HG02884 (cell line): ENCODE data around the gene GPR15.
A peak's percentile ranks its signal among the peaks of the same experiment; 100 is the strongest.

Source experiments
- ATAC-seq: cut with Tn5 transposase; IDR thresholded peaks from one replicate; pipeline ENCODE4 v1.9.1; 2021; ENCODE audit warnings: mild to moderate bottlenecking, moderate library complexity; ENCODE audit not compliant: unreplicated experiment

The GPR15 gene

DNA sequence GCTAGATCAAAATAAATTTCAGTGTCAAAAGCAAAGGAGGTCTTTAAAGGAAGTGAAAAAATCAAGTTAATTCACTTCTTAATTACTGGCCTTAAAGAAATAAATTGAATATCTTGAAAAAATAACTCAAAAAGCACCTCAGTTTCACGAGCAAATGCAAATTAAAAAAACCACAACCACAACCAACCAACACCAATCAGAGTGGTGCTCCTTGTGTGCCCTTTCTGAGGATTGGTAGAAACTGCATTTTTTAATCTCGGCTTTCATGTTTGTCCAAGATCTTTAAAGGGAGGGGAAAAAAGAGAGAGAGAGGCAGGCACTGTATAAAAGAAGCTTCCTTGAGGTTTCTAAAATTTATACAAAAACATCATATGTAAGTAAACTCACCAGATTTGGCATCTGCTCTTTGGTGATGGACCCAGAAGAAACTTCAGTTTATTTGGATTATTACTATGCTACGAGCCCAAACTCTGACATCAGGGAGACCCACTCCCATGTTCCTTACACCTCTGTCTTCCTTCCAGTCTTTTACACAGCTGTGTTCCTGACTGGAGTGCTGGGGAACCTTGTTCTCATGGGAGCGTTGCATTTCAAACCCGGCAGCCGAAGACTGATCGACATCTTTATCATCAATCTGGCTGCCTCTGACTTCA, at the start of gene GPR15:
GPR15 (plus strand) TSS at position 357 of the 653 bp plus-strand sequence; CDS start at position 413, 56 bp downstream.
- no peak for ATAC-seq

DNA sequence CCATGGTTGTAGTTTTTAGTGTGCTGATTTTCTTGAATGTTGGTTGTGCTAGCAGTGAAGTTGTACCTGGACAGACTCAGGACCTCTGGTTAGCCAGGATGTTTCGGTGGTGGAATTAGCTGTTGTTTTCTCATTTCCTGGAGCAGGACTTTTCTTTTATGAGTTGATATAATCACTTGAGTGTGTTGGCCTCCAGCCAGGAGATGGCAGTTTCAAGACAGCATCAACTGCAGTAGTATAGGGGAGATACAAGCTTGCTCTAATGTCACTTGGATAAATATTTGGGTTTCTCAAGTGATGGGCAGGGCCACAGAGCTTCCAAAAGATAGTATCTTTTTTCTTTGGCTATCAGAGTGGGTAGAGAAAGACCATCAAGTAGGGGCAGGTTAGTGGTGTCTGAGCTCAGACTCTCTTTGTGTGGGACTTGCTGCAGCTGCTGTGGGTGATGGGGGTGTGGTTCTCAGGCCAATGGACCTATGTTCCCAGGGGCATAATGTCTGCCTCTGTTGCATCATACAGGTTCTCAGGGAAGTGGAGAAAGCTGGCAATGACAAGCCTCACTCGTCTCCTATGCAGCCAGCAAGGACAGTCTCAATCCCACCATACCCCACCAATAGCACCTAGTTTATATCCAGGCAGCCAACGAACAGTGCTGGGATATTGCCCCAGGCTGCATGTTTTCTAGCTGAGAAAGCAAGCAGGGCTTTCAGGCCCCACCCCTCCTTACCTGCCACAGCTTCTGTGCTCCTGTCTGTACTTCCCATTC, 48.9 kb upstream of the GPR15 start:
- ATAC-seq = no peak

DNA sequence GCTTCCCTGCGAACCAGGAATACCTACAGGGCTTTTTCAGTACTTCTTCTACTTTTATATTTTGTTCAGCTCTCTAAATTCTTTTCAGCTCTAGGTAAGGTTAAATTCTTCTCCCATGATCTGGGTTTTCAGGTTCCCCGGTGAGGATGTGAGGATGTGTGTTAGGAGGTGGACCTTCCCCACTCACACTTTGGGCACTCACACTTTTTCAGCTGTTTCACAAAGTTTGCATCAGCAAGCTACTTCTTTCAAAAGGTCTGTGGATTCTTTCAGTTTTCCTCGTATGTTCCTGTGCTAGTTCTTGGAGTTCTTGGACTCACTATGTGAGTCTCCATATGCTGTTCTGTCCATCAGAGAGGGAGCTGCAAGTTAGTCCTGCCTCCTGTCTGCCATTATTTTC, 48.2 kb upstream of the GPR15 start:
- ATAC-seq = no peak

GRCh38 chr3:98497381-98497780, 34.4 kb upstream of the GPR15 start, which contains the start of gene OR5K2:
Gene OR5K2 (plus strand): TSS chr3:98497681. CDS start chr3:98497681, 0 bp downstream.
- no peak for ATAC-seq

DNA sequence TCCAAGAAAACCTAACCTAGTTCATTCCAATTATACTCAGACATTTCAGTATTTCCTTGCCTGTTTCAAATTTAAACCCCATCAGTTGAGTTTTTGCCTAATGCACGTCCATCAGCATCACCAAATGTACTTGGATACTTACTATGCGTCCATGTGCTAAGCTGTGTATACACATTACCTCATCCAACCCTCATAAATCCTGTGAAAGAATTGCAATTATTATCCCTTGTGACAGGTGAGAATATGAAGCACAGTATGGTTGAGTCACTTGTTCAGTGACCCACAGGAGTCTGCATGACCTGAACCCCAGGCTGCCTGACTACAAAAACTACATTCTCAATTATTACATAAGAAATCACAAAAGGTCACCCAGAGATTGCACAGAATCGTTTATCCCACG, 31.8 kb upstream of the GPR15 start:
- ATAC-seq = no peak

DNA sequence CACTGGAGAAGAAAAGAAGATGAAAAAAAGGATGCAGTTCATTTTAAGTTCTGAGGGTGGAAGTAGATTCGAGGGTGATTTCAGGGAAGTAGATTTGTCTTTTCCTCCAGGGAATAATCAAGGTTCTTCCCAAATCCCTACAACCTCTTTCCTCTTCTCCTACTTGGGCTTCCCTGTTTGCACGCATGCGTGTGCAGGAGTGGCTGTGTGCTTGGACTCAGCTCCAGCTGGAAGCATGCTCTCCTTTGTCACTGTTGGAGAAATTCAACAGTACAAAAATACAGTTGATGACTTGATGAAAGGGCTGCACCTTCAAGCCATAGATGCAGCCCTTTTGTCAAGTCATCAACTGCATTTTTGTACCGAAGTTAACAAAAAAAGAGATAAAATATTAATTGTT, 30.5 kb upstream of the GPR15 start:
- no peak for ATAC-seq

DNA sequence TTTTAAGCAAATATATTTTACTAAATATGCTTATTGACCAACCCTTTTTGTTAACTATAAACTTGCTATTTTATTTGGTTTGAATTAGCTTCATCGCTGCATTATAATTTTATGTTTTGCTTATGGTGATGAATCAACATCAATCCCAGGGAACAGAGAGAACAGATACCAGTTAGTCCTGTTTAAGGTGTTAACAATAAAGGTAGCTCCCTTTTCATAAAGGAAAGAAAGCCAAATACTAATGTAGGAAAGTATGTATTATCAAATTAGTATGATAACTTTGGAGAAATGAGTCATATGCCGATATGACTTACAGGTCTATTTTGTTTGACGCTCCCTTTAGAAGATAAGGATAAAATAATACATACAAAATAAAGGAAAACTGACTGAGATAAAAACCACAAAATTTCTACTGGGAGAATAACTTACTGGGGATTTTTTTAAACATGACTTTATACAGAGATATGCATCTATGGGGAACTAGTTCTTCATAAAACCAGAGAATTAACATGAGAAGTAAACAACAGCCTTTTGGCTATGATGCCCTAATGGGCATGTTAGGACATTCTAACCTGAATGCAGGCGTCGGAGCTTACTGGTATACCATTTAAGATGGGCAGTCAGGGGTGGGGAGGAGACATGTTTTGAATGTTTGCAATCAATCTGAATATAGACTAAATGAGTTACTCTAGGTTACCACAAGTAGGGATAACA, 29.8 kb upstream of the GPR15 start:
- no peak for ATAC-seq

- no peak for ATAC-seq
Observed at GRCh38 chr3:98504539-98504938, 27.2 kb upstream of the GPR15 start.

DNA sequence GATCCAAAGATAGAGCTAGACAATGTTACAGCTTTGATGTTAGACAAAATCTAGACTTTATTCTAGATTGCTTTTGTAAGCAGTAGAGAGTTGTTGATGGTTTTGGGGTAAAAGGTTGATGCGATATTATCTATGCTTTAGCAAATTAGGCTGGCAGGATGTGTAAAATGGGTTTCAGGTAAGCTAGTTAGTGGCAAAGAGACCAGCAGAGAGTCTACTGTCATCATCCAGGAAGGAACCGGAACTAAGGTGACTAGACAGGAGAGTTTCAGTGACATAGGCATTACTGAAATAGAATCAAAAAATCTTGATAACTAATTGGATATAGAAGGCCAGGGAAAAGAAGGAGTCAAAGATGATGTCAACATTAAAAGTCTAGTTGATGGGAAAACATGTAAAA, 23.2 kb upstream of the GPR15 start:
- no peak for ATAC-seq

DNA sequence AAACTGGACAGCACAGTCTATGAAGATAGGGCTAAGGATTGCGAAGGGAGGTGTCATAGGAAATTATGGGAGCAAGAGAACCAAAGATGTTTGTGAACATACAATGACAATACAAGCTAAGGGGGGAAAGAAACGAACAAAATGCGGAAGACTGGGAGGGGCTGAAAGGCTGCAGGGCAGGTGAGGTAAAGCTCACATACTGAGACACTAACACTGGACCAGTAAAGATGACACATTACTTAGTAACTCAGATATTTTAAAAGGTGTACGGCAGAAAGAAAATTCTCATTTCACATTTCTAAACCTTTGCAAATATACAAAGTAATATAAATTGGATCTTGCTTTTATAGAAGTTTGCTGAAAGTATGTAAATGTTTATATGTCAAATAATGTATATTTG, 19.2 kb upstream of the GPR15 start:
- no peak for ATAC-seq

GRCh38 chr3:98513091-98513511, 18.7 kb upstream of the GPR15 start:
- no peak for ATAC-seq

DNA sequence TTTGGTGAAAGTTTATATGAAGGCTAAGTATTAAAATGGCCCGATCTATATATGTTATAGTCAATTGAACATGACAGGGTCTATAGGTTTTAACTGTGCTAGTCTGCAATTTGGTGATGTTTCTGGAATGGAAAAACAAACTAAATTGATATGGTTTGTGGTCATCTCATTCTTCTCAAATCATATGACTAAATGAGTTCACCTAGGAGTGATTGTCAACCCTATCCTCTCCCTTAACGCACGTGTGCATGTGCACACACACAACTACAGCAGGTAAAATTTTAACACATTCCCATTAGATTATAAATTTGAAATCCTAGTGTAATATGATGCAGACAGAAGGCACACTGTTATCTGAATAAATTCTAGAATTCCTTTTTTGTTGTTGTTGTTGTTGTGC, 18.0 kb upstream of the GPR15 start:
- ATAC-seq = no peak

- no peak for ATAC-seq
Observed at GRCh38 chr3:98514948-98515347, 16.8 kb upstream of the GPR15 start.

- no peak for ATAC-seq
Observed at GRCh38 chr3:98518816-98519215, 13.0 kb upstream of the GPR15 start.

DNA sequence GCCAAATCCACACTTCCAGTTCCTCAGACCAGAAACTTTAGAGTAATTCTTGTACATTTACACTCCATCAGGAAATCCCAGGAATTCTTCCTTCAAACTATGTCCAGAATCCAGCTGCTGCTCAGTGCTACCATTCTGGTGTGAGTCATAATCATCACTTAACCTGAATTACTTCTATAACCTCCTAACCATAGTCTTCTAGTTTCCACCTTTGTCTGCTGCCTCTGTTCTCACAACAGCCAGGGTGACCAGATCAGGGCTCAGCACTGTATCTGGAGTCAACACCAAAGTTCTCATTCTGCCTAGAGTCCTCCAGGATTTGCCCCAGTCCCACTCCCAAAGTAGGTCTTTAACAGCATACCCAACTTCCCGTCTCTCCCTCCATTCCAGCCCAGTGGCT, 12.4 kb upstream of the GPR15 start:
- no peak for ATAC-seq

DNA sequence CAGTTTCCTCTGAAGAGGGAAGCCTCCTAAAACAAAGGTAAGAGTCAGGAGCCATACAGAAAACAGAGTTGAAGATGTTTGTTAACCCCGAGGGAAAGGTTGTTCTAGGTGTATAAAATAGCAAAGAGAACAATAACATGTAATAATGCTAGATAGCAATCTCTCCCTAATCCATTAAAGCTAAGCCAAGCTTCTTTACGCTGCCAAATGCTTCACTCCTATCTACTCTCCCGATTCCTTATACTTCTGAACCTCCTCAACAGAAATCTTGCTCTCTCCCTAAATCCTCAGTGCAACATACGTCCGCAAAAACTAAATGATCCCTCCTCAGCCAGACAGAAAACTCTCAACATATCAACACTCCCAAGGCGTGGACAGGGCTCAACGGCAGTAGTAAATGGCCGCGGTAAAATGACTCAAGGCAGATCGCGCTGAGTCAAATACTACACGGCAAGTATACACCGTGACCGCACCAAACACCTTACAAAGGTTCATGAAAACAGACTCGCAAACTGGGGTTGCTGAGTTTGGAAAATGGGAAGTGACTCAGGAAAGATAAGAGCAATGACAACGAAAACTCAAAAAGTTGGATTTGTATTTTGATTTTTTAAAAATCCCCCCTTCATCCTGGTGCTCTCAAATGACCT, 9.8 kb upstream of the GPR15 start:
- peak; percentile 48 for ATAC-seq

GRCh38 chr3:98522544-98523281, 9.1 kb upstream of the GPR15 start, which contains the start of gene CLDND1:
Gene CLDND1 (minus strand): TSS chr3:98522902. CDS start chr3:98521424, 1,478 bp downstream.
- ATAC-seq = peak; percentile 76

- ATAC-seq = no peak
Observed at GRCh38 chr3:98525494-98525893, 6.3 kb upstream of the GPR15 start.

DNA sequence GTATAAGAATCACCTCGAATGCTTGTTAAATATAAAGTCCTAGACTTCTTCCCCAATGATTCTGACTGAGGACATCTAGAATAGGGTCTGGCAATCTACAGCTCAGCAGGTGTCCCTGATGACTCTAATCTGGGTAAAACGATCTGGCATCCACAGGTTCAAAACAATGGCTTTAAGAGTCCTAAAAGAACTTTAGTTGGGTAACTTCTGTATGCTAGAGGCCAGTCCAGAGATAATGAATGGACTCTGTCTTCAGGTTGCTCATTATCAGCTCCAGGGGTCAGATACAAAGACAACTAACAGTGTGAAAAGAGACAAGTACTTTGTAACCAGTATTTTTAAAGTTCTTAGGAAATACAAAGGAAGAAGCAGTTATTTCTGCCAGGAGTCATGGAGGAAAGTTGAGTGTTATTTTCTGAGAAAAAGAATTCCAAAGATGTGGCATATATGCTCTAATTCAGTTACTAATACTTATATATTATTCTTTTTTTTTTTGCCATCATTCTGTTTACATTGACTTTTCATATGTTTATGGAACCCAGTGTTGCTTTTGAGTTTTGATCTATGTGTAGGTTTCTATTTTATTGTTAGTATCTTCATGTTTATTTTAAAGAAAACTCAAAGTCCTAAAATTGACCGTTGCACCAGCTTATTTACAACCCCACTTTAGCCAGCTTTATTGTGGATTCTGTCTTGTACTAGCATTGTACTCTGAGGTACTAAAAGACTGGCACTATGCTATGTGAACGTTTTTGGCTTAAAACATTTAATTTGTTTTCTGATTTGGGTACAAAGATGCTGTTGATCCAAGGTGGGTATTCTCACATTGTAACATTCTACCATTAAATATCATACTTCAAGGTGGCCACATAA, 3.1 kb upstream of the GPR15 start:
- no peak for ATAC-seq
